ENCODE results near the gene MATK. TPM values are rescaled to one million over a fixed set of nuclear protein-coding genes. Genes with fewer than 3 reads are reported as not detected.

Gene MATK
- total and polyA plus RNA-seq, 10 of the 15 experiments (the other 5 are each of a cell fraction or from before 2014, with no cell fraction given): 0.24 to 2.2 (median 1.1) TPM; not detected in 2

DNA sequence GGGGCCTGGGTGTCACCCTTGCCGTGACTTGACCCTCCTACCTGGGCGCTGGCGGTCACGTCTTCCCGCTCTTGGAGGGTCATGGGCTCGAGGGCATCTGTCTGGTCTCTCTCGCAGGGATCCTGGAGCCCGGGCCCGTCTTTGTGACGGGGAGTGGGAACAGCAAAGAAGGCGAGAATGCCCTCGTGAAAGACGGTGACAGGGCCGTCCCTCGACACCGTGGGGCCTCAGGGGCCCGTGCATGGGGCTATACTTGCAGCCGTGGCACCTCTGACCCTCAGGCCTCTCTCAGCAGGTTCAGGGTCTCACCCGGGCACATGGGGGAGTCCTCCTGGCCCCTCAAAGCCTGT, 20.9 kb upstream of the MATK start:
- ATAC-seq: no peak
- no peak for FAIRE-seq
- SMC1A ChIA-PET (ENCODE audit: uncharacterized antibody, unreplicated experiment): no interaction called here
- Histone ChIP-seq H3K4me3 (no peak overlapping the region), H2AFZ (ENCODE audit: control insufficient read depth, low read depth, low read length) (no peak overlapping the region), H3K36me3 (ENCODE audit: control insufficient read depth in 2 of 2, insufficient read depth in 2 of 2, low read length in 1 of 2) (no peaks in the 10 kb centered on the region), H3K9ac (ENCODE audit: control insufficient read depth, insufficient read depth, low read length) (no peak overlapping the region), H3K79me2 (ENCODE audit: control insufficient read depth, insufficient read depth, low read length) (no peaks in the 10 kb centered on the region), H3K4me1 (ENCODE audit: control insufficient read depth, insufficient read depth, low read length) (peaks cover 11% of the 10 kb centered on the region), H3K4me2 (ENCODE audit: control insufficient read depth, insufficient read depth) (no peak overlapping the region), H3K9me3 (replicated peaks; ENCODE audit: control insufficient read depth, insufficient read depth, low read length) (no peaks in the 10 kb centered on the region; the same call in 2 of the 3 replicates), H3K27ac (ENCODE audit: control insufficient read depth, insufficient read depth) (no peak overlapping the region), H4K20me1 (ENCODE audit: control insufficient read depth, insufficient read depth) (no peaks in the 10 kb centered on the region), H3K27me3 (replicated peaks in 1 of 2; ENCODE audit: control insufficient read depth in 2 of 2, insufficient read depth in 2 of 2, low read length in 1 of 2) (no peaks in the 10 kb centered on the region)
- in situ Hi-C loops (cut with MboI) (no loop called here), intact Hi-C loops (cut with micrococcal nuclease; ENCODE audit: unreplicated experiment) (no loop called here)
- RAD21 ChIA-PET (ENCODE audit: unreplicated experiment): no interaction called here
- 3% methylated on average over 19 of the region's 19 CpGs for WGBS (ENCODE audit: insufficient coverage, insufficient replicate concordance, low lambda C conversion rate, missing lambda C conversion rate)
- no peak for DNase-seq (ENCODE audit: low read depth, low spot score)
- CTCF ChIA-PET: no interaction called here
- TF ChIP-seq ZNF207 (IDR thresholded peaks at IDR 0.05; ENCODE audit: borderline replicate concordance): no peak
- TF ChIP-seq ZBED1 (IDR thresholded peaks at IDR 0.05; ENCODE audit: borderline replicate concordance): no peak
- TF ChIP-seq, protein P1, sequence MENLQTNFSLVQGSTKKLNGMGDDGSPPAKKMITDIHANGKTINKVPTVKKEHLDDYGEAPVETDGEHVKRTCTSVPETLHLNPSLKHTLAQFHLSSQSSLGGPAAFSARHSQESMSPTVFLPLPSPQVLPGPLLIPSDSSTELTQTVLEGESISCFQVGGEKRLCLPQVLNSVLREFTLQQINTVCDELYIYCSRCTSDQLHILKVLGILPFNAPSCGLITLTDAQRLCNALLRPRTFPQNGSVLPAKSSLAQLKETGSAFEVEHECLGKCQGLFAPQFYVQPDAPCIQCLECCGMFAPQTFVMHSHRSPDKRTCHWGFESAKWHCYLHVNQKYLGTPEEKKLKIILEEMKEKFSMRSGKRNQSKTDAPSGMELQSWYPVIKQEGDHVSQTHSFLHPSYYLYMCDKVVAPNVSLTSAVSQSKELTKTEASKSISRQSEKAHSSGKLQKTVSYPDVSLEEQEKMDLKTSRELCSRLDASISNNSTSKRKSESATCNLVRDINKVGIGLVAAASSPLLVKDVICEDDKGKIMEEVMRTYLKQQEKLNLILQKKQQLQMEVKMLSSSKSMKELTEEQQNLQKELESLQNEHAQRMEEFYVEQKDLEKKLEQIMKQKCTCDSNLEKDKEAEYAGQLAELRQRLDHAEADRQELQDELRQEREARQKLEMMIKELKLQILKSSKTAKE (IDR thresholded peaks at IDR 0.05; ENCODE audit: low read depth, poor library complexity, severe bottlenecking): no peak
- TF ChIP-seq POLR2AphosphoS2 (IDR thresholded peaks at IDR 0.05; ENCODE audit: low read depth, low read length): no peak
- TF ChIP-seq SP1 (IDR thresholded peaks at IDR 0.05; ENCODE audit: low read depth, low read length): no peak
- no peak for TF ChIP-seq KLF5 (IDR thresholded peaks at IDR 0.05; ENCODE audit: partially characterized antibody)
- no peak for TF ChIP-seq RFX5 (IDR thresholded peaks at IDR 0.05; ENCODE audit: low read depth, low read length)
- no TSS peak for BruUV-seq (replicated peaks)
- POLR2A ChIA-PET: no interaction called here

DNA sequence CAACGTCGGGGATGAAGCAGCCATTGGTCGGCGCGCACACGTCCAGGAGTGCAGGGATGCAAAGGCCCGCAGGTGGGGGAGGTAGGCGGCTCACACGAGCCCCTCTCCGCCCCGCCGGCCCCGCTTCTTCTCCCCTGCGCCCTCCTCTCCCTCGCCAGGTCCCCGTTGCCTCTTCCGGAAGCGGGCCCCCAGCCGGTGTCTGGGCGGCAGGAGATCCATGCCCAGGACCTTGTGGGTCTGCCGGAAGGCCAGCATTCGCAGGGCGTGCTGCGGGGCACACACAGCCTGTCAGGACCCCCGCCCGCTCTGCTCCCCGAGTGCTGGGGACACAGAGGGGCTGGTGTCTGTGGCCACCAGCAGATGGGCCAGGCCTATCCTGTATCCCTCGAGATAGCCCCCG, 19.7 kb upstream of the MATK start:
- CTCF ChIA-PET: no interaction called here
- H2AFZ ChIP-seq (ENCODE audit: control insufficient read depth, low read depth, low read length): no peak overlapping the region
- no peaks in the 10 kb centered on the region for H3K36me3 ChIP-seq (ENCODE audit: control insufficient read depth in 2 of 2, insufficient read depth in 2 of 2, low read length in 1 of 2)
- POLR2A ChIA-PET: no interaction called here
- H3K4me1 ChIP-seq (ENCODE audit: control insufficient read depth, insufficient read depth, low read length): peaks cover 12% of the 10 kb centered on the region
- H3K27me3 ChIP-seq (replicated peaks in 1 of 2; ENCODE audit: control insufficient read depth in 2 of 2, insufficient read depth in 2 of 2, low read length in 1 of 2): peaks cover 2 to 4% of the 10 kb centered on the region in 2 experiments; a peak in 3 of 4 replicates
- H3K9ac ChIP-seq (ENCODE audit: control insufficient read depth, insufficient read depth, low read length): no peak overlapping the region
- no peak overlapping the region for H3K27ac ChIP-seq (ENCODE audit: control insufficient read depth, insufficient read depth)
- no peak for DNase-seq (ENCODE audit: low read depth, low spot score)
- no peaks in the 10 kb centered on the region for H4K20me1 ChIP-seq (ENCODE audit: control insufficient read depth, insufficient read depth)
- ATAC-seq: no peak
- TF ChIP-seq, protein P2, sequence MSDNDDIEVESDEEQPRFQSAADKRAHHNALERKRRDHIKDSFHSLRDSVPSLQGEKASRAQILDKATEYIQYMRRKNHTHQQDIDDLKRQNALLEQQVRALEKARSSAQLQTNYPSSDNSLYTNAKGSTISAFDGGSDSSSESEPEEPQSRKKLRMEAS (IDR thresholded peaks at IDR 0.05; ENCODE audit: low read depth, low read length): no peak
- TF ChIP-seq YY1 (IDR thresholded peaks at IDR 0.05; ENCODE audit: low read depth, low read length) (no peak), MYB (IDR thresholded peaks at IDR 0.05; ENCODE audit: borderline replicate concordance, low read depth, low read length) (no peak), ZNF622 (IDR thresholded peaks at IDR 0.05) (no peak), BMI1 (IDR thresholded peaks at IDR 0.05; ENCODE audit: borderline replicate concordance) (no peak), LARP7 (IDR thresholded peaks at IDR 0.05) (no peak)
- TF ChIP-seq, protein P3, sequence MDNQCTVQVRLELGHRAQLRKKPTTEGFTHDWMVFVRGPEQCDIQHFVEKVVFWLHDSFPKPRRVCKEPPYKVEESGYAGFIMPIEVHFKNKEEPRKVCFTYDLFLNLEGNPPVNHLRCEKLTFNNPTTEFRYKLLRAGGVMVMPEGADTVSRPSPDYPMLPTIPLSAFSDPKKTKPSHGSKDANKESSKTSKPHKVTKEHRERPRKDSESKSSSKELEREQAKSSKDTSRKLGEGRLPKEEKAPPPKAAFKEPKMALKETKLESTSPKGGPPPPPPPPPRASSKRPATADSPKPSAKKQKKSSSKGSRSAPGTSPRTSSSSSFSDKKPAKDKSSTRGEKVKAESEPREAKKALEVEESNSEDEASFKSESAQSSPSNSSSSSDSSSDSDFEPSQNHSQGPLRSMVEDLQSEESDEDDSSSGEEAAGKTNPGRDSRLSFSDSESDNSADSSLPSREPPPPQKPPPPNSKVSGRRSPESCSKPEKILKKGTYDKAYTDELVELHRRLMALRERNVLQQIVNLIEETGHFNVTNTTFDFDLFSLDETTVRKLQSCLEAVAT (IDR thresholded peaks at IDR 0.05): no peak
- SMC1A ChIA-PET (ENCODE audit: uncharacterized antibody, unreplicated experiment): no interaction called here
- intact Hi-C loops (cut with micrococcal nuclease; ENCODE audit: unreplicated experiment): no loop called here
- RAD21 ChIA-PET (ENCODE audit: unreplicated experiment): no interaction called here
- no peak overlapping the region for H3K4me3 ChIP-seq
- FAIRE-seq: no peak
- in situ Hi-C loops (cut with MboI): no loop called here
- no peaks in the 10 kb centered on the region for H3K79me2 ChIP-seq (ENCODE audit: control insufficient read depth, insufficient read depth, low read length)
- no peaks in the 10 kb centered on the region; the same call in 2 of the 3 replicates for H3K9me3 ChIP-seq (replicated peaks; ENCODE audit: control insufficient read depth, insufficient read depth, low read length)
- BruUV-seq (replicated peaks): no TSS peak
- no peak overlapping the region for H3K4me2 ChIP-seq (ENCODE audit: control insufficient read depth, insufficient read depth)
- 79% methylated on average over 14 of the region's 29 CpGs for WGBS (ENCODE audit: insufficient coverage, insufficient replicate concordance, low lambda C conversion rate, missing lambda C conversion rate)

All from GM12878 (cell line).